NCI-H446 treated with DMSO at 0.1 percent for 48 hours (cell line): ENCODE results near the gene FCN1.
"Not testable (repeated sequence)": the region's sequence is repeated elsewhere in the genome, so short reads cannot be mapped to it uniquely, and the experiment has no call there.

Experiments used
- DNase-seq: peaks from one replicate; lab custom pipeline; 2025; lab: John Stamatoyannopoulos, UW

FCN1 gene

GRCh38 chr9:134871697-134872340 lies 45.9 kb downstream of the FCN1 start:
- no peak for DNase-seq

- DNase-seq, result no peak
Measured at GRCh38 chr9:134870746-134871662, 46.7 kb downstream of the FCN1 start.

- DNase-seq, result no peak
Measured at GRCh38 chr9:134870301-134870694, 47.4 kb downstream of the FCN1 start.

GRCh38 chr9:134869554-134870300 lies 48.0 kb downstream of the FCN1 start:
- DNase-seq, result no peak

- no peak for DNase-seq
Measured at GRCh38 chr9:134868751-134869553, 48.8 kb downstream of the FCN1 start.

- DNase-seq, result no peak
Measured at GRCh38 chr9:134867917-134868750, 49.6 kb downstream of the FCN1 start.

GRCh38 chr9:134864821-134865190 lies 52.9 kb downstream of the FCN1 start:
- DNase-seq, result no peak

GRCh38 chr9:134863941-134864820 lies 53.5 kb downstream of the FCN1 start:
- peak; percentile 39 for DNase-seq

- DNase-seq, result no peak
Measured at GRCh38 chr9:134863306-134863902, 54.3 kb downstream of the FCN1 start.

- DNase-seq, result no peak
Measured at GRCh38 chr9:134861595-134862334, 55.9 kb downstream of the FCN1 start.

GRCh38 chr9:134860510-134860909 lies 57.2 kb downstream of the FCN1 start:
- no peak for DNase-seq

GRCh38 chr9:134858051-134858841 lies 59.5 kb downstream of the FCN1 start:
- DNase-seq, result peak; percentile 6

- not testable (repeated sequence) for DNase-seq
Measured at GRCh38 chr9:134857451-134857850, 60.3 kb downstream of the FCN1 start.

GRCh38 chr9:134855900-134856377 lies 61.8 kb downstream of the FCN1 start:
- no peak for DNase-seq
